Stimulated activated CD8-positive, alpha-beta memory T cell treated with anti-CD3 and anti-CD28 coated beads, Interleukin-4, amount 100 ng/mL, for 48 hours (primary cell): ENCODE measurements around the gene TMX2.
"Not testable (repeated sequence)": the region's sequence is repeated elsewhere in the genome, so short reads cannot be mapped to it uniquely, and the experiment has no call there.

Experiments used
- DNase-seq: peaks from one replicate; pipeline ENCODE4 v3.0.0-alpha.2; 2020

Gene TMX2

GRCh38 chr11:57712256-57713150, at the start of gene TMX2:
Gene TMX2, plus strand, starts transcription at chr11:57712593. Its CDS starts 26 bp downstream, at chr11:57712619.
- DNase-seq, result peak; percentile 91

DNA sequence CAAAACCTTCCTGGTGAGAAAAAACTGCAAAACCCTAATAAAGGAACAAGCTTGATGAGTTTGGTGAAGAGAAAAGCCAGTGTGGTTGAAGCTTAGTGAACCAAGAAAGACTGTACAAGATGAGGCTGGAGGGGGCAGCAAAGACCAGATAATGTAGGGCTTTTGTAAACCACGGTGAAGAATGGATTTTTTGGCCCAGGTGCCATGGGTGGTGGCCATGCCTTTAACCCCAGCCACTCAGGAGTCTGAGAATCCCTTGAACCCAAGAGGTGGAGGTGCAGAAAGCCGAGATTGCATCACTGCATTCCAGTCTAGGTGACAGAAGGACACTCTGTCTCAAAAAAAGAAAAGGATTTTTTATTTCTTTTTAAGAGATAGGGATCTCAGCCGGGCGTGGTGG, 49.5 kb upstream of the TMX2 start:
- no peak for DNase-seq

DNA sequence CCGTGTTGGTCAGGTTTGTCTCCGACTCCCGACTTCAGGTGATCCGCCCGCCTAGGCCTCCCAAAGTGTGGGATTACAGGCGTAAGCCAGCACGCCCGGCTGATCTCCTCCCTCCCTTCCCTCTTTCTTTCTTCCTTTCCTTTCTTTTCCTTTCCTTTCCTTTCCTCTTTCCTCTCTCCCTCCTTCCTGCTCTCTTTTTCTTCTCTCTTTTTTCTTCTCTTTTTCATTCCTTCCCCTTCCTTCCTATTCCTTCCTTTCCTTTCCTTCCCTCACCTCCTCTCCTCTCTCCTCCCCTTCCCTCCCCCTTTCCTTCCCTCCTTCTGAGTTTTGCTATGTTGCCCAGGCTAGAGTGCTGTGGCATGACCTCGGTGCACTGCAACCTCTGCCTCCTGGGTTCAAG, 48.4 kb upstream of the TMX2 start:
- DNase-seq, result no peak

DNA sequence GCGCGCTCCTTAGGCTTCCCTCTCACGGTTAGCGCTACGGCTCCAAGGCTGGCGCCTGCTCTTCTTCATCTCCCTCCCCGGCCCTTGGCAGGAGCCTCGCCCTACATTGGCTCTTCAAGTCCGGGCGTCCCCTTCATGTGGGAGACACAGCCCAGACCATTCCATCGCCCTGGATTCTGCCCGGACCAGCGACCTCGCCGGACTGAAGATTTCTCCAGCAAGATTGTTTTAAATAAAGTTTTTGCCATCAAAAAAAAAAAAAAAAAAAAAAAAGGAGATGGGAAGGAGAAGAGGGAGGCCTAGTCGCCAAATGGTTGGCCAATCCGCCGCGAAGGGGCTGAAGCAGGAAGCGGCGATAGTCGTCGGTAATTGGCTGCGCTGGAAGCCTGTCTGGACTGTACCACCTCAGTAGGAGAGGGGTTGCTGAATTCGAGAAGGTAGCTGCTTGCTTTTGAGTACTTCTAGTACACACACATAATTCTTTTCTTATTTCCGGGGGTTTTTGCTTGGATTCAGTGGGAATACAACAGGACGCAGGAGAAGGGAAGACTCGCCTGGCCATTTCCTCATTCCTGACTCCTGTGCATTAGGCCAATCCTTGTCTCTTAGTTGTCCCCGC, 45.2 kb upstream of the TMX2 start:
- DNase-seq, result peak; percentile 92

- peak; percentile 99 for DNase-seq
Measured at GRCh38 chr11:57667736-57668433, 44.5 kb upstream of the TMX2 start, which contains the start of gene ZDHHC5. Gene ZDHHC5, plus strand, starts transcription at chr11:57668114. Its CDS starts 4,977 bp downstream, at chr11:57673091.

DNA sequence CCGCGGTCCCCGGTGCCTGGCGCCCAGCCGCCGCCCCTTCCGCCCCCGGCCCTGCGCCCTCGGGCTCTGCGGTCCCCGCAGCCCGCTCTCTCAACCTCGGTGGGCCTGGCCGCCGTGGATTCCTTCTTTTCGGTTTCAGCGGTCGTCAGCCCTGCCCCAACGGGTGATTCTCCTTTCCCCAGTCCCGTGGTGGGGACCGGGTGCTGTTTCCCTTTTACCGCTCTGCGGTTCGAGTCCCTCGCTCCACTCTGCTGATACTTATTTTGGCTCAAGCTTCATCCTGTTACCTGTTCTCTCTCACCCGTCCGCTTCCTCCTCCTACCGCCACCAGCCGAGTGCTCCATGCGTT, 44.0 kb upstream of the TMX2 start:
- no peak for DNase-seq

- DNase-seq, result no peak
Measured at GRCh38 chr11:57674251-57674650, 38.1 kb upstream of the TMX2 start.

GRCh38 chr11:57675176-57675941, 37.0 kb upstream of the TMX2 start:
- DNase-seq, result no peak

- DNase-seq, result no peak
Measured at GRCh38 chr11:57679396-57679795, 33.0 kb upstream of the TMX2 start.

- no peak for DNase-seq
Measured at GRCh38 chr11:57680552-57680874, 31.9 kb upstream of the TMX2 start.

DNA sequence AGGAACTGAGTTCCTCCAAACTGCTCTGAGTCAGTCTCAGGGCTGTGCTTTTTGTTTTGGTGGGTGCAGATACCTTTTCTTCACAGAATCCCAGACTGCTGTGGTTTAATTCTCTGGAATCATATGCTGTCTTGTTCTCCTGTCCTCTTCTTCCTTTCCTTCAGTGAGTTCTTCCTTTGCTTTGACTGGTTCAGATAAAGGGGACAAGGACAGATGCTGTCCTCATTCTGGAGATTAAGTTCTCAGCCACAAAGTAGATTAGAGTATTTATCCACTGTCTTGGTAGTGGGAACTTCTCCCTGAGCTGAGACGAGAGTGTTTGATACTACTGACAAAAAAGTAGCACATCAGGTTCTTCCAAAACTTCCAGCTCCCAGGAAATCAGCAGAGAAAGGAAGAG, 31.2 kb upstream of the TMX2 start:
- DNase-seq, result no peak

- not testable (repeated sequence) for DNase-seq
Measured at GRCh38 chr11:57690474-57690873, 21.9 kb upstream of the TMX2 start.

GRCh38 chr11:57698843-57699365, 13.5 kb upstream of the TMX2 start:
- DNase-seq, result no peak

DNA sequence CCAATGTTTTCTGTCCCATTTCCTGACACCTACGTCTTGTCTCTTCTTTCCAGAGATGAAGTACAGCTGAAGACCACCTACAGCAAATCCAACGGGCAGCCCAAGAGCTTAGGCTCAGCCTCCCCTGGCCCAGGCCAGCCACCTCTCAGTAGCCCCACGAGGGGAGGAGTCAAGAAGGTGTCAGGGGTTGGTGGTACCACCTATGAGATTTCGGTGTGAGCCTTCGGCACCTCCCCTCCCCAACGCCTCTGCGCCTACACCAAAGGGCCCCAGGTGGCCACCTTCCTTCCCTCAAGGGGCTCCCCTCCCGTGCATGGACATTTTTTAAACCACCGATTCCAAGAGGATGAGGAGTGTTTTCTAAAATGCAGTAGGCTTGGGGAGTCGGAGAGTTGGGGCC, 12.6 kb upstream of the TMX2 start:
- no peak for DNase-seq

DNA sequence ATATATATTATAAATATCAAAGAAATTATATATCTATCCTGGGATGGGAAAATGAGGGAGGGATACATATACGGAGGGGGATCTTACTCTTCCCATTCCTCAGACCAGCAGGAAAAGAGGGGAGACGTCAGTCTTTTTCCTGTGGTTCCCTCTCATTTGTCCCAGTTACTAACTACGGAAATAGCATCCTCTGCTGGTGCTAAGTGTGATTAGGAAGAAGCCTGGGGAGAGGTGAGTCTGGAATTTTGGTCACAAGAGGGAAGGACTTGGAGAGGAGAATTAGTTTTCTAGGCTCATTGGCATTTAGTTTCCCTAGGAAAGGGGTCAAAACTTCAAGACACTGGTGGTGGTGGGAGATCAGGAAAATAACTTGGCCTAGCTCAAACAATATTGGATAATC, 12.0 kb upstream of the TMX2 start:
- no peak for DNase-seq

DNA sequence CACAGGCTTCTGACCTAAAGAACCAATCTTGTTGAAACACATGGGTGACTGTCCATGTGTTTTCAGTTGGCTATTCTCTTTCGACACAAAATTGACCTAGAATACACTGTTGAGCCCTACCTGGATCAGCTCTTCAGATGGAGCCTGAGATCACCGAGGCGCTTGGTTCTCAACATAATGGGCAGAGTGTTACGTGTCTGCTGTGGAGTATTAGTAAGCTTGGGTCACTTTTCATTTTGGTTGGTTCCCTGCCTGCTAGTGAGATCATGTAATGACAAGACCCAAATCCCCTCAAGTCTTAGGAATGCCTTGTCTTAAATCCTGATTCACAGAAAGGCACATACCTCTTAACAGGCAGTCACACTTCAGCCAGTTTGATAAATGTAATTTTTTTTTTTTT, 9.1 kb upstream of the TMX2 start:
- no peak for DNase-seq

- DNase-seq, result no peak
Measured at GRCh38 chr11:57704932-57705331, 7.5 kb upstream of the TMX2 start.

DNA sequence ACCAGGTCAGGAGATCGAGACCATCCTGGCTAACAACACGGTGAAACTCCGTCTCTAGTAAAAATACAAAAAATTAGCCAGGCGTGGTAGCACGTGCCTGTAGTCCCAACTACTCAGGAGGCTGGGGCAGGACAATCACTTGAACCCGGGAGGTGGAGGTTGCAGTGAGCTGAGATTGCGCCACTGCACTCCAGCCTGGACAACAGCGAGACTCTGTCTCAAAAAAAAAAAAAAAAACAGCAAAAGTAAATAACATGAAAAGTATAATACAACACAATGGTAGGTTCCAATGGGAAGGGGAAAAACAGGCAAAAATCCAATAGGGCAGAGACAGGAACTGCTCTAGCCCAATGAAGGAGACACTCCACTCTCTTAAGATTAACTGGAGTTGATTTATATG, 7.0 kb upstream of the TMX2 start:
- not testable (repeated sequence) for DNase-seq

- no peak for DNase-seq
Measured at GRCh38 chr11:57709802-57710367, 2.5 kb upstream of the TMX2 start.

GRCh38 chr11:57711414-57712255, 758 bp upstream of the TMX2 start, which contains the start of gene MED19:
Gene MED19, minus strand, starts transcription at chr11:57712215. Its CDS starts 36 bp downstream, at chr11:57712179.
- DNase-seq, result peak; percentile 79

- DNase-seq, result no peak
Measured at GRCh38 chr11:57713835-57714234, 1.4 kb downstream of the TMX2 start.
